Measurements from ENCODE around the gene EIF2AK2.
A peak's percentile ranks its signal among the peaks of the same experiment; 100 is the strongest.
"Not testable (repeated sequence)": the region's sequence is repeated elsewhere in the genome, so short reads cannot be mapped to it uniquely, and the experiment has no call there.

EIF2AK2 gene

GRCh38 chr2:37156857-37157714, at the start of gene EIF2AK2:
Gene EIF2AK2, minus strand, starts transcription at chr2:37156980. Its CDS starts 9,174 bp downstream, at chr2:37147806.
- DNase-seq = peak; percentile 58

DNA sequence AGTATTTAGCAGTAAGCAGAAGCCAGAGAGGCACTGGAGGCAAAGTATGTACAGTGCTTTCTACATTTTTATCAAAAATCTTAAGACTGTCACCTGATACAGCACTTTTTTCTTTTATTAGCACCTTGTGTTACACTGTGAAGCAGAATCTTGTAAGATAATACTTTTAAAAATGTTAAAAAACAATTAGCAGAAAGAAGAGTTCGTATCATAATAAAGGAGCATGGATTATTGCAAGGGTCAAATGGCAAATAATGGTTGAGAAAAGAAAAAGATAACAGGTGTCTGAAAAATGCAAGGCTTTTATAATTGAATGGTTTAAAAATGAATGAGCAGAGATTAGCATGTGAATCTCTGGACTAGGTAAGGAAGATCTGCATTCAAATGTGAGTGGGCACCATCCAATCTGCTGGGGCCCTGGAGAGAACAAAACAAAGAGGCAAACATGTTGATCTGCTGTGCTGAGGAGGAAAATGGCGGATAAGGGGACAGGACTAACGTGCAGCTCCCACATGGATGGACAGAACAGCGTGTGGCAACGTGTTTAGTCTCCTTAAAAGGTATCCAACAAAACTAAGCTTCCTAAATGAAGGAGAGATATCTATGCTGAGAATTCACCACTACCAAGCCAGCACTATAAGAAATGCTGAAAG, 49.0 kb upstream of the EIF2AK2 start:
- DNase-seq = no peak

GRCh38 chr2:37205071-37205661, 48.4 kb upstream of the EIF2AK2 start:
- DNase-seq = not testable (repeated sequence)

DNA sequence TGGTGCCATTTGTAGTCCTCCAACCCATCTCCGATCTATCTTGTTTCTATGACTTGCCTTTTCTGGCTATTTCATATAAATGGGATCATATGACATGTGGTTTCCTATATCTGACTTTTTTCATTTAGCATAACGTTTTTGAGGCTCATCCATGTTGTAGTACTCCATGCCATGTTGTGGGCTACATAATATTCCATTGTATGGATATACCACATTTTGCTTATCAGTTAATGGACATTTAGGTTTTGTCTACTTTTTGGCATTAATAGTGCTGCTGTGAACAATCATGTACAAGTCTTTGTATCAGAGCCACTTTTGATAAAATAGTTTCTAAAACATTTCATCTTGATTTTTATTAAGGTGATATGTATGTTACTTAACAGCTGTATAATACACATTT, 46.9 kb upstream of the EIF2AK2 start:
- no peak for DNase-seq

GRCh38 chr2:37201766-37202165, 45.0 kb upstream of the EIF2AK2 start:
- peak; percentile 64 for DNase-seq

DNA sequence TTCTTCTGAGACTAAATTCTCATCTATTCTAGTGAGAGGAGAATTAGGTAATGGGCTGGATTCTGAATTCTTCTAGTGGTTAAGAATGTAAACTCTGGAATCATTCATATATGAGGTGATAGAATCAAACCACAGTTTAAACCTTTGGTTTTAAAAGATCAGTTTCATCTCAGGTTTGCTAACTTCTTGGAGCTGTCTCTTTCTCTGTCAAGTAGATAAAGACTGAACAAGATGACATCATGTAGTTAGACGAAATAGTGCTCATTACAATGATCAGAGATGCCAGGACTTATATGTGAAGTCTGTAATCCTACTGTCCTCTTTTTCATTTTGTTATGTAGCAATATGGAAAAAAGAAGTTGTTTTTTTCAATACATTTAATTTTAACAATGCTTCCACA, 44.4 kb upstream of the EIF2AK2 start:
- no peak for DNase-seq

- no peak for DNase-seq
Measured at GRCh38 chr2:37198681-37199065, 41.9 kb upstream of the EIF2AK2 start.

- DNase-seq = peak; percentile 77
Measured at GRCh38 chr2:37196320-37197195, 39.8 kb upstream of the EIF2AK2 start, which contains the start of gene CEBPZOS. Gene CEBPZOS, plus strand, starts transcription at chr2:37196496. Its CDS starts 3,209 bp downstream, at chr2:37199705.

DNA sequence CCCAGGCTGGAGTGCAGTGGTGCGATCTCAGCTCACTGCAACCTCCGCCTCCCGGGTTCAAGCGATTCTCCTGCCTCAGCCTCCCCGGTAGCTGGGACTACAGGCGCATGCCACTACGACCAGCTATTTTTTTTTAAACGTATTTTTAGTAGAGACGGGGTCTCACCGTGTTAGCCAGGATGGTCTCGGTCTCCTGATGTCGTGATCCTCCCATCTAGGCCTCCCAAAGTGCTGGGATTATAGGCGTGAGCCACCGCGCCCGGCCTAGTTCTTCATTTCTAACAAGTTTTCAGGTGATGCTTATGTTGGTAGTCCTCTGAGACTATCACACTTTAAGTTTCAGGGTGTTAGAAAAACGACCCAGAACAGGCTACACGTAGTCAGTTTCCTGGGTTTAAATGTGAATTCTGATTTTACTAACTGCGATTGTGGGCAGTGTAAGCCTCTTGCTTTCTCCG, 39.1 kb upstream of the EIF2AK2 start:
- DNase-seq = not testable (repeated sequence)

GRCh38 chr2:37192551-37192950, 35.8 kb upstream of the EIF2AK2 start:
- DNase-seq = no peak

DNA sequence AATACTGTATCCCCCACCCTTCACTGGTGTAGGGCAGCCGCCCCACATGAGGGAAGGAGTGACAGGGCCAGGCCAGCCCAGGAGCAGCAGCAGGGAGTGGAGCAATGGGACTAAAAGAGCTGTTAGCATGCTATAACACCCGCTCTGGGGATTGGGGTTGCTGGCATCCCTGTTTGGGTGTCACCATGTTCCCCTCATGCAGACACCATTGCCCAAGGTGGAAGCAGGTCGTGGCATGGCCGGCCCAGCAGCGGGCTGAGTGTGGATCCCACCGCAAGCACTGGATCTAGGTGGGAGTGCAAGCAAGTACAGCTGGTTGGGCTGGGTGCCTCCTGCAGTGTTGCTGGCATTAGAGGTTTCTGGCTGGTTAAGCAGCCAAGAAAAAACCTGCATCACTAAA, 35.0 kb upstream of the EIF2AK2 start:
- DNase-seq = no peak

DNA sequence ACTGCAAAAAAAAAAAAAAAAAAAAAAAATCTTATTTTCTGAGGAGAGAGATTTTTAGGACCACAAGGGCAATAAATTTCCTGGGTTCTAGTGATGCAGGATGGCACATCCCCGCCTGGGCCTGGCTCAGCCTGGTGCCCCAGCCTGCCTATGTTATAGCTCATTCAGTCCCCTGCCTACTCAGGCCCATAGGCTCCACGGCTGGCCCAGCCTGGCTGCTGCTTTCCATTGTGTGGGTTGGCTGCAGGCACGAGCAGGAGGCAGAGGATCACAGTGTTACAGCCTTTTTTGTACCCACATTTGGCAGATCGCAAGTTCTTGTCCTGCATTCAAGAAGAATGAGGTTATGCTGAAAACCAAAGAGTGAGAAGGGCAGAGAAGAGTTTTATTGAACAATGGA, 34.5 kb upstream of the EIF2AK2 start:
- DNase-seq = peak; percentile 5

GRCh38 chr2:37190290-37190689, 33.5 kb upstream of the EIF2AK2 start:
- DNase-seq = no peak

DNA sequence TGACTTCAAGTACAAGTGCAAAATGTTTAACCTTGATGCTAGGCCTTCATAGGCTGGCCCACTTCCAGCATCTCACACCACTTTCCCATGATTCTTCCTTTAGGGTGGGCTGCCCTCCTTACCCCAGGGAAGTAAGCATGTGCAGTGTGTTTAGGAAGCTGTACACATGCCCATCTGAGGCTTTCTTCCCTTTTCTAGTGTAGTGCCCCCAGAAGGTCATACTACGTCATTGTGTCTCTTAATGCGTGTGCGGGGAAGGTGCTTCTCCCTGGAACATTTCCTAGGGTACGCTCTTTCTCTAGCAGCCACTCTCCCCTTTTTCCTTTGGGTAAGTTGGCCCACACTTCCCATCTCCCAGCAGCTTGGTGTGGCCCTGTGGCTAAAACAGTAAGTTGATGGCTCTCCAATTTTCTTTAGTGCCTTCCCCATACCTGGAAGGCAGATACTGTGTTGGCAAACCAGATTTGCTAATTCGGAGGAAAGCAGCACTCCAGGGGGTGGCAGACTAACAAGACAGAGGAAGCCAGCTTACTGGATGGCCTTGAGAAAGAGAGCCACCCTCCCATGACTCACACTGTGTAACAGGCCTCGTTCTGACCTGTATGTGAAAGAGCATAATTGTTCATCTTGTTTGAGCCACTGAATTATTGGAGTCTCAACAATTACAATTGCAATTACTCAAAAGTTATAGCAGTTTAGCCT, 32.8 kb upstream of the EIF2AK2 start:
- DNase-seq = peak; percentile 49

DNA sequence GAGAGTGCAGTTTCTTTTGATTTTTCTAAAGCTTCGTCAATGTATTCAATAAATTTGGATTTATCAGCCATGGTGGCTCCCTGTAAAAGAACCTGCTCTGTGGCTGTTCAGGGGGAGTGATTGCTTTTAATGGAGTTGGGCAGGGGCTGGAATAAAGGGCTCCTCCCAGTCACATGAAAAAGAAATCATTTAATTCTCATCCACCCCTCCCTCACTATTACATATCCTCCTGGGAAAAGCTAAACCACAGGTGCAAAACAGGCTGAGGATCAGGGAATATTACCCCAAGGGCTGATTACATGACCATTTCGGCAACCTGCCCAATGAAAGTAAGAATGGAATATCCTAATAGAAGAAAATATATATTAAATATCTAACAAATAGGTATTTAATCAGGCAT, 31.8 kb upstream of the EIF2AK2 start, which contains the start of gene SULT6B1:
TSS of gene SULT6B1 (minus strand) at position 101 of the 400 bp plus-strand sequence. CDS start at position 71, 30 bp downstream.
- no peak for DNase-seq

DNA sequence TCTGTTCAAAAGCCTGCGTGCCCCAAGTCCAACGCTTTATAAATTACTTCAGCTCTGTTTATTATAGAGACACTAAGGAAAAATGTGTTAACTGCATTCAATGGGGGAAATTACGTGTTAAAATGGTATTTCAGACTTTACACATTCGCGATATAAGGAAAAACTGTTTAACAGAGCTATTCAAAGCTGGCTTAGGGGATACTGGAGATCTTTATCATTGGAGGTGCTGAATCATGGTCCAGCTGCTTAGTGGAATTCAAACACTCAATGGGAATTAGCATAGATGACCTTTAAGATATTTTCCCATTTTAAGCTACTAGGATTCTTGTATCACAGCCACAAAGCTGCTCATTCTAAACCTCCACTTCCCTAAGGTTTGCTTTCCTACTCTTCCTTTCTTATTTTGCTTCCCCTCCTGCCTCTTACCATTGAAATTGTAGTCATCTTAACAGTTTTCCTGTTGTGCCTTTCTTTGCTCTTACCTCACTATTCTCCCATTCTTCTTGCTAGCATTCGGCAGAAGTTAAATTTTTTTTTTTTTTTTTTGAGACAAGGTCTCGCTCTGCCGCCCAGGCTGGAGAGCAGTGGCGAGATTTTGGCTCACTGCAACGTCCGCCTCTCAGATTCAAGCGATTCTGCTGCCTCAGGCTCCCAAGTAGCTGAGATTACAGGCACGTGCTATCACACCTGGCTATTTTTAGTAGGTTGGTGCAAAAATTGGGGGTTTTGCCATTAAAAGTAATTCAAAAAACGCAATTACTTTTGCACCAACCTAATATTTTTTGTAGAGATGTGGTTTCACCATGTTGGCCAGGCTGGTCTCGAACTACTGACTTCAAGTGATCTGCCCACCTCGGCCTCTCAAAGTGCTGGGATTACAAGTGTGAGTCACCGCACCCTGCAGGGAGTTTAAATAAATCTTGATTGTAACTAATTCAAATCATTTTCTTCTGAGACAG, 25.2 kb upstream of the EIF2AK2 start:
- DNase-seq = no peak

- DNase-seq = no peak
Measured at GRCh38 chr2:37180640-37181039, 23.9 kb upstream of the EIF2AK2 start.

DNA sequence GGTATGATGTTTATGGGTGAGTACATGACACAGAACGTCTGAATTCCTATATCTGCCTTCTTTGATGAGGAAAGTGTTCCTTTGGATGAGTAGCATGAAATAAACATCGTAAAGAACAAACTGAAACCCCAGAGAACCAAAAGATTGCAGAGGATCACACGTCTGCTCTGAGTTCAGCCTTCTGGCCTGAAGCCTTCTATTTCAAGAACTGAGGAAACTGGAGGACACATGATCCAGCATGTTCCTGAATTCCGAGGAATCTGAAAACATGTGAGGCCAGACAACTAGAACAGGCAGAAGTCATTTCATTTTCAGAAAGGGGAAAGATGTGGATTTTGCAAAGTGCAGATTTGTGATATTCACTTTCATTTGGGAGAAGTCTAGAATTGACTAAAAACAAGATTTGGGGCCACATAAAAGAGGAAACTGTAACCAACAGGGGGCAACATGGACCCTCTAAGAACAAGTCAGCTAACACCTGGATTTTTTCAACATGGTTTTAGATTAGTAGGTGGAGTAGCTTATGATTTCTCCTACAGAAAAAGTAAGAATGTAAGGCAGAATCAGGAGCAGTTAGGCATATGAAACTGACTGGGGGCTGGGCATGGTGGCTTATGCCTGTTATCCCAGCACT, 23.3 kb upstream of the EIF2AK2 start:
- DNase-seq = no peak

DNA sequence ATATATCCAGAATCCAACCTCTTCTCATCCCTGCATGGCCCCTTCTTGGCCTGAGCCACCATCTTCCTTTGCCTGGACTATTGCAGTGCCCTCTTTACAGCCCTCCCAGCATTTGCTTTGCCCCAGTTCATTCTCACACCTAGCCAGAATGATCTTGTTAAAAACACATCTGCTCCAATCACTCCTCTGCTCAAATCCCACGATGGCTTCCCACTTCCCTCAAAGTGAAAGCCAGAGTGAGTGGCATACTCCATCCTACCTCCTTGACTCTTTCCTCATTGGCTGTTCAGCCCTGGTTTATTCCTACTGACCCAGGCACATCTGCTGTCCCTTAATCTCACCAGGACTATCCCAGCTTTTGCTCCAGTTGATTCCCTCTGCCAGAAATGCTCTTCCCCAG, 17.0 kb upstream of the EIF2AK2 start:
- no peak for DNase-seq

DNA sequence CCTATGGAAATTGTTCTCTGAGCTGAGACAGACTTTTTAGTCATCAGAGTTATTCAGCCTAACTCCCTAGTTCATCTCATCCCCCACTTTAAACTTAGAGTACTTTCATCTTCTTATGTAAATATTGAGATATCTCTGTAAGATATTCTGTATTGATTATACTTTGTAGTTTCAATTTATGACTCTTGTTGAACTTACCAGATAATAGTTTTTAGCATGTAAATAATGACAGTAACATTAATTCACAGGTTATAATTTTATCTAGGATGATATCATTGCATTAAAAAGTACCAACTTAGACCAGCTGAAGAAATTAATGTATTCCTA, 14.8 kb upstream of the EIF2AK2 start:
- no peak for DNase-seq

All from NK-92 treated with Interleukin-12 subunit alpha and Interleukin-12 subunit beta, amount 100 ng/mL, for 24 hours (cell line).